IMR-90 (cell line): ENCODE measurements around the gene NLRP10. TPM values are rescaled to one million over a fixed set of nuclear protein-coding genes. Genes with fewer than 3 reads are reported as not detected.

ENCODE experiments used
- ATAC-seq: fragments of 200-7000 bp; cut with Tn5 transposase; 2 replicates; pipeline ENCODE4 v1.9.1; 2020; ENCODE audit warnings: low read depth, mild to moderate bottlenecking, moderate library complexity
- BruUV-seq: library from RNA; stranded (reverse); fragments of 400-500 nt; replicated peaks from 2 replicates; lab custom pipeline; 2021; lab: Mats Ljungman, UMichigan
- CTCF ChIA-PET: fragments of 300-600 bp; formaldehyde crosslinking; extraction: SDS; loops from one replicate; lab custom pipeline; 2021; ENCODE audit warnings: antibody characterized with exemption; lab: Yijun Ruan, JAX
- POLR2A ChIA-PET: fragments of 300-600 bp; sonication (Branson Sonifier 250); formaldehyde crosslinking; loops from one replicate; lab custom pipeline; 2022; ENCODE audit warnings: antibody characterized with exemption; ENCODE audit not compliant: unreplicated experiment; lab: Charles Lee
- DNase-seq: peaks from one replicate; pipeline ENCODE4 v3.0.0; 2013
- H2AFZ ChIP-seq: replicated peaks from 2 replicates; pipeline ENCODE3; 2013; ENCODE audit warnings: low read length, mild to moderate bottlenecking; ENCODE audit not compliant: poor library complexity
- H2AK5ac ChIP-seq: 2 replicates; pipeline ENCODE4 v1.6.1; 2013; ENCODE audit warnings: low read depth, low read length, inconsistent platforms
- H2AK9ac ChIP-seq: replicated peaks from 2 replicates; pipeline ENCODE3; 2013; ENCODE audit warnings: mild to moderate bottlenecking, low read depth, low read length, moderate library complexity; ENCODE audit not compliant: poor library complexity
- H2BK120ac ChIP-seq: 2 replicates; pipeline ENCODE4 v1.6.1; 2013; ENCODE audit warnings: low read depth, low read length, inconsistent platforms
- H2BK15ac ChIP-seq: 3 replicates; pipeline ENCODE4 v1.6.1; 2013; ENCODE audit warnings: low read depth, low read length, inconsistent platforms
- H2BK20ac ChIP-seq: 2 replicates; pipeline ENCODE4 v1.6.1; 2013; ENCODE audit warnings: low read depth, mild to moderate bottlenecking, inconsistent platforms, low read length, moderate library complexity
- H2BK5ac ChIP-seq: 2 replicates; pipeline ENCODE4 v1.6.1; 2013; ENCODE audit warnings: mild to moderate bottlenecking, low read depth, low read length, inconsistent platforms; ENCODE audit not compliant: poor library complexity, severe bottlenecking
- H3K14ac ChIP-seq: replicated peaks from 2 replicates; pipeline ENCODE4 v1.6.1; 2013; ENCODE audit warnings: low read depth, low read length, inconsistent platforms
- H3K18ac ChIP-seq: 2 replicates; pipeline ENCODE4 v1.6.1; 2013; ENCODE audit warnings: low read depth, low read length, control low read depth
- H3K23ac ChIP-seq: 2 replicates; pipeline ENCODE4 v1.6.1; 2013; ENCODE audit warnings: low read depth, low read length, inconsistent platforms
- H3K27ac ChIP-seq: 2 replicates; pipeline ENCODE4 v1.5.1; 2013; ENCODE audit warnings: mild to moderate bottlenecking, control low read depth, low read length; ENCODE audit not compliant: insufficient read depth
- H3K27me3 ChIP-seq: 2 replicates; pipeline ENCODE4 v1.6.1; 2013; ENCODE audit warnings: low read length; ENCODE audit not compliant: control insufficient read depth, insufficient read depth
- H3K36me3 ChIP-seq: 2 replicates; pipeline ENCODE4 v1.6.1; 2013; ENCODE audit warnings: low read length, mixed read lengths; ENCODE audit not compliant: control insufficient read depth, insufficient read depth
- H3K4ac ChIP-seq: 2 replicates; pipeline ENCODE4 v1.6.1; 2013; ENCODE audit warnings: low read depth, low read length, inconsistent platforms
- H3K4me1 ChIP-seq: 2 replicates; pipeline ENCODE4 v1.6.1; 2013; ENCODE audit warnings: low read length, mixed read lengths; ENCODE audit not compliant: control insufficient read depth, insufficient read depth
- H3K4me2 ChIP-seq: 2 replicates; pipeline ENCODE4 v1.6.1; 2013; ENCODE audit warnings: low read depth, mild to moderate bottlenecking, control low read depth, low read length, moderate library complexity
- H3K4me3 ChIP-seq: 2 replicates; pipeline ENCODE4 v1.5.1; 2013; ENCODE audit warnings: low read depth, mild to moderate bottlenecking, control low read depth, low read length, moderate library complexity; ENCODE audit not compliant: insufficient read depth
- H3K56ac ChIP-seq: 2 replicates; pipeline ENCODE4 v1.6.1; 2013; ENCODE audit warnings: low read length, inconsistent platforms; ENCODE audit not compliant: insufficient read depth; ENCODE audit errors: extremely low read depth
- H3K79me1 ChIP-seq, 2 experiments: 2 replicates each; pipeline ENCODE4 v1.6.1; 2013; ENCODE audit warnings: low read length in 2 of 2, inconsistent platforms in 1 of 2, low read depth in 1 of 2
- H3K9ac ChIP-seq: 2 replicates; pipeline ENCODE4 v1.6.1; 2013; ENCODE audit warnings: low read depth, low read length, control low read depth
- H3K9me1 ChIP-seq: 2 replicates; pipeline ENCODE4 v1.6.1; 2013; ENCODE audit warnings: low read length, inconsistent platforms; ENCODE audit not compliant: insufficient read depth
- H3K9me3 ChIP-seq: 2 replicates; pipeline ENCODE4 v1.6.1; 2013; ENCODE audit warnings: low read length; ENCODE audit not compliant: control insufficient read depth, insufficient read depth
- H4K20me1 ChIP-seq: 2 replicates; pipeline ENCODE4 v1.6.1; 2013; ENCODE audit warnings: low read length, inconsistent platforms; ENCODE audit not compliant: insufficient read depth
- H4K5ac ChIP-seq: 2 replicates; pipeline ENCODE4 v1.6.1; 2013; ENCODE audit warnings: mild to moderate bottlenecking, low read depth, low read length, control low read depth
- H4K8ac ChIP-seq, 2 experiments: 2 replicates each; pipeline ENCODE4 v1.6.1; 2013; ENCODE audit warnings: low read depth in 2 of 2, low read length in 2 of 2, control low read depth in 1 of 2, inconsistent platforms in 1 of 2
- H4K91ac ChIP-seq: 2 replicates; pipeline ENCODE4 v1.6.1; 2013; ENCODE audit warnings: low read depth, low read length, inconsistent platforms; ENCODE audit not compliant: insufficient read depth
- BHLHE40 ChIP-seq: fragments of 150-350 bp; IDR thresholded peaks from 2 replicates; pipeline ENCODE4 v1.6.1; 2016; ENCODE audit warnings: mild to moderate bottlenecking, low read depth, low read length
- CEBPB ChIP-seq: IDR thresholded peaks from 2 replicates; pipeline ENCODE4 v1.6.1; 2012; ENCODE audit warnings: low read depth, low read length, improper control_type of control experiment
- CHD1 ChIP-seq: IDR thresholded peaks from 2 replicates; pipeline ENCODE4 v1.6.1; 2012; ENCODE audit warnings: low read depth, low read length, improper control_type of control experiment
- FOS ChIP-seq: fragments of 150-350 bp; IDR thresholded peaks from 2 replicates; pipeline ENCODE4 v1.6.1; 2016; ENCODE audit warnings: low read depth, low read length
- MAFK ChIP-seq: IDR thresholded peaks from 2 replicates; pipeline ENCODE4 v1.6.1; 2012; ENCODE audit warnings: low read depth, low read length, improper control_type of control experiment
- MAZ ChIP-seq: IDR thresholded peaks from 2 replicates; pipeline ENCODE4 v1.6.1; 2012; ENCODE audit warnings: low read depth, mild to moderate bottlenecking, low read length, improper control_type of control experiment, moderate library complexity, borderline replicate concordance
- MXI1 ChIP-seq: IDR thresholded peaks from 2 replicates; pipeline ENCODE4 v1.6.1; 2012; ENCODE audit warnings: low read depth, mild to moderate bottlenecking, low read length, moderate library complexity, borderline replicate concordance
- NFE2L2 ChIP-seq: fragments of 150-350 bp; IDR thresholded peaks from 2 replicates; pipeline ENCODE4 v1.6.1; 2016; ENCODE audit warnings: low read depth, mild to moderate bottlenecking, low read length
- RAD21 ChIP-seq: IDR thresholded peaks from 2 replicates; pipeline ENCODE4 v1.6.1; 2012; ENCODE audit warnings: low read length, improper control_type of control experiment
- RCOR1 ChIP-seq: IDR thresholded peaks from 2 replicates; pipeline ENCODE4 v1.6.1; 2012; ENCODE audit warnings: mild to moderate bottlenecking, low read length, improper control_type of control experiment; ENCODE audit not compliant: insufficient replicate concordance
- RFX5 ChIP-seq: IDR thresholded peaks from 2 replicates; pipeline ENCODE4 v1.8.0; 2012; ENCODE audit warnings: low read depth, mild to moderate bottlenecking, low read length, moderate library complexity
- SMC3 ChIP-seq: fragments of 150-350 bp; IDR thresholded peaks from 2 replicates; pipeline ENCODE4 v1.6.1; 2016; ENCODE audit warnings: low read depth, mild to moderate bottlenecking, antibody characterized with exemption, low read length, moderate library complexity
- WGBS, 2 experiments: methylation state at CpG; one replicate each; pipeline versions ENCODE4 v1.1.5 to v1.1.7; 2013; ENCODE audit warnings: missing lambda C conversion rate in 2 of 2; ENCODE audit not compliant: insufficient read length in 1 of 2; ENCODE audit errors: extremely low coverage in 2 of 2; 5-methylcytosine and 5-hydroxymethylcytosine counted together
- dilution Hi-C: fragments of 300-500 bp; cut with HindIII; formaldehyde crosslinking; loops from one replicate; pipeline ENCODE4 v1.14.3; 2018; ENCODE audit warnings: low sequenced_read_pairs; ENCODE audit not compliant: unreplicated experiment
- in situ Hi-C: fragments of 300-500 bp; cut with MboI; formaldehyde crosslinking; loops from 3 replicates; pipeline ENCODE4 v1.14.3; 2019; ENCODE audit warnings: low sequenced_read_pairs, inconsistent platforms, mixed read lengths
- intact Hi-C: fragments of 100-400 bp; cut with micrococcal nuclease; formaldehyde crosslinking; loops from 2 replicates; pipeline ENCODE4 v1.10.0; 2022
- polyA plus RNA-seq, 3 experiments: library from polyadenylated mRNA; depleted of rRNA; stranded (reverse); fragments of >200 nt; gene quantifications; 2 replicates each; pipeline ENCODE4 v1.2.3, GENCODE V29; 2012; ENCODE audit warnings: low replicate concordance in 1 of 3
- total RNA-seq: library from RNA; depleted of rRNA; stranded (reverse); fragments of >200 nt; gene quantifications from 2 replicates; pipeline ENCODE4 v1.2.3, GENCODE V29; 2012
- TF ChIP-seq, protein P1 (sequence below): fragments of 150-350 bp; IDR thresholded peaks from 2 replicates; pipeline ENCODE4 v1.6.1; 2016; ENCODE audit warnings: low read depth, mild to moderate bottlenecking, low read length, moderate library complexity, borderline replicate concordance
- TF ChIP-seq, protein P2 (sequence below): fragments of 150-350 bp; IDR thresholded peaks from 2 replicates; pipeline ENCODE4 v1.6.1; 2017; ENCODE audit warnings: mild to moderate bottlenecking, antibody characterized with exemption, low read length, low read depth
- TF ChIP-seq, protein P3 (sequence below): conservative IDR thresholded peaks from 2 replicates; pipeline ENCODE4 v1.5.1; 2012; ENCODE audit warnings: mild to moderate bottlenecking, low read depth, low read length, improper control_type of control experiment

The NLRP10 gene
- total and polyA plus RNA-seq, 2 of the 4 experiments (the other 2 are of a cell fraction): 6.5 to 36.7 TPM

- ChIA-PET CTCF (no interaction called here), POLR2A (no interaction called here)
- H2AK9ac ChIP-seq: no peak overlapping the region
- dilution Hi-C loops (no loop called here), in situ Hi-C loops (no loop called here), intact Hi-C loops (no loop called here)
- H3K14ac ChIP-seq: no peak overlapping the region
- H3K18ac ChIP-seq: no peak overlapping the region
- no peak overlapping the region for H3K56ac ChIP-seq
- no peak overlapping the region for H2BK5ac ChIP-seq
- H4K5ac ChIP-seq: no peak overlapping the region
- no peak overlapping the region for H3K27ac ChIP-seq
- ATAC-seq (no peak), DNase-seq (no peak)
- no peak overlapping the region for H2AFZ ChIP-seq
- H4K20me1 ChIP-seq: no peaks in the 10 kb centered on the region
- H4K8ac ChIP-seq: no peak overlapping the region
- no peak overlapping the region for H2BK120ac ChIP-seq
- H3K36me3 ChIP-seq: peaks cover 7% of the 10 kb centered on the region
- TF ChIP-seq CHD1 (no peak), MAZ (no peak), MAFK (no peak), BHLHE40 (no peak), NFE2L2 (no peak), FOS (no peak), RFX5 (no peak), SMC3 (no peak), CEBPB (no peak), RCOR1 (no peak), MXI1 (no peak), RAD21 (no peak)
- TF ChIP-seq, protein P1, sequence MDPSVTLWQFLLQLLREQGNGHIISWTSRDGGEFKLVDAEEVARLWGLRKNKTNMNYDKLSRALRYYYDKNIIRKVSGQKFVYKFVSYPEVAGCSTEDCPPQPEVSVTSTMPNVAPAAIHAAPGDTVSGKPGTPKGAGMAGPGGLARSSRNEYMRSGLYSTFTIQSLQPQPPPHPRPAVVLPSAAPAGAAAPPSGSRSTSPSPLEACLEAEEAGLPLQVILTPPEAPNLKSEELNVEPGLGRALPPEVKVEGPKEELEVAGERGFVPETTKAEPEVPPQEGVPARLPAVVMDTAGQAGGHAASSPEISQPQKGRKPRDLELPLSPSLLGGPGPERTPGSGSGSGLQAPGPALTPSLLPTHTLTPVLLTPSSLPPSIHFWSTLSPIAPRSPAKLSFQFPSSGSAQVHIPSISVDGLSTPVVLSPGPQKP: no peak
- TF ChIP-seq, protein P2, sequence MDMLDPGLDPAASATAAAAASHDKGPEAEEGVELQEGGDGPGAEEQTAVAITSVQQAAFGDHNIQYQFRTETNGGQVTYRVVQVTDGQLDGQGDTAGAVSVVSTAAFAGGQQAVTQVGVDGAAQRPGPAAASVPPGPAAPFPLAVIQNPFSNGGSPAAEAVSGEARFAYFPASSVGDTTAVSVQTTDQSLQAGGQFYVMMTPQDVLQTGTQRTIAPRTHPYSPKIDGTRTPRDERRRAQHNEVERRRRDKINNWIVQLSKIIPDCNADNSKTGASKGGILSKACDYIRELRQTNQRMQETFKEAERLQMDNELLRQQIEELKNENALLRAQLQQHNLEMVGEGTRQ: no peak
- TF ChIP-seq, protein P3, sequence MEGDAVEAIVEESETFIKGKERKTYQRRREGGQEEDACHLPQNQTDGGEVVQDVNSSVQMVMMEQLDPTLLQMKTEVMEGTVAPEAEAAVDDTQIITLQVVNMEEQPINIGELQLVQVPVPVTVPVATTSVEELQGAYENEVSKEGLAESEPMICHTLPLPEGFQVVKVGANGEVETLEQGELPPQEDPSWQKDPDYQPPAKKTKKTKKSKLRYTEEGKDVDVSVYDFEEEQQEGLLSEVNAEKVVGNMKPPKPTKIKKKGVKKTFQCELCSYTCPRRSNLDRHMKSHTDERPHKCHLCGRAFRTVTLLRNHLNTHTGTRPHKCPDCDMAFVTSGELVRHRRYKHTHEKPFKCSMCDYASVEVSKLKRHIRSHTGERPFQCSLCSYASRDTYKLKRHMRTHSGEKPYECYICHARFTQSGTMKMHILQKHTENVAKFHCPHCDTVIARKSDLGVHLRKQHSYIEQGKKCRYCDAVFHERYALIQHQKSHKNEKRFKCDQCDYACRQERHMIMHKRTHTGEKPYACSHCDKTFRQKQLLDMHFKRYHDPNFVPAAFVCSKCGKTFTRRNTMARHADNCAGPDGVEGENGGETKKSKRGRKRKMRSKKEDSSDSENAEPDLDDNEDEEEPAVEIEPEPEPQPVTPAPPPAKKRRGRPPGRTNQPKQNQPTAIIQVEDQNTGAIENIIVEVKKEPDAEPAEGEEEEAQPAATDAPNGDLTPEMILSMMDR: no peak
- no peaks in the 10 kb centered on the region for H3K9me3 ChIP-seq
- H3K23ac ChIP-seq: no peak overlapping the region
- no peak overlapping the region for H2BK20ac ChIP-seq
- H3K4me3 ChIP-seq: no peak overlapping the region
- no peaks in the 10 kb centered on the region for H3K27me3 ChIP-seq
- no peak overlapping the region for H3K4me2 ChIP-seq
- no peak overlapping the region for H2AK5ac ChIP-seq
- H3K9ac ChIP-seq: no peak overlapping the region
- H3K79me1 ChIP-seq: no peaks in the 10 kb centered on the region
- no peak overlapping the region for H4K91ac ChIP-seq
- BruUV-seq: no TSS peak
- no peak overlapping the region for H3K4ac ChIP-seq
- no peaks in the 10 kb centered on the region for H3K9me1 ChIP-seq
- H3K4me1 ChIP-seq: no peaks in the 10 kb centered on the region
- 73% methylated on average over 4 of the region's 7 CpGs; no CpG with 5 or more reads in 1 of the 2 experiments for WGBS, 2 experiments
- H2BK15ac ChIP-seq: no peak overlapping the region
Measured at GRCh38 chr11:8003187-8003586, 37.9 kb upstream of the NLRP10 start.
